GM12891 (cell line): Measurements from ENCODE around the gene OR2AT4.

Experiments used
- PAX5 ChIP-seq: IDR thresholded peaks from 2 replicates; pipeline ENCODE4 v1.6.1; 2011; ENCODE audit warnings: low read length, moderate library complexity, mild to moderate bottlenecking; ENCODE audit not compliant: insufficient read depth, severe bottlenecking
- POLR2A ChIP-seq: IDR thresholded peaks from 2 replicates; pipeline ENCODE4 v1.6.1; 2011; ENCODE audit warnings: low read depth, low read length, control low read depth
- POLR2AphosphoS5 ChIP-seq: IDR thresholded peaks from 2 replicates; pipeline ENCODE4 v1.6.1; 2011; ENCODE audit warnings: low read depth, low read length, control low read depth
- POU2F2 ChIP-seq: IDR thresholded peaks from 2 replicates; pipeline ENCODE4 v1.6.1; 2011; ENCODE audit warnings: low read depth, mild to moderate bottlenecking, control low read depth, low read length, moderate library complexity
- TAF1 ChIP-seq: IDR thresholded peaks from 2 replicates; pipeline ENCODE4 v1.6.1; 2011; ENCODE audit warnings: low read depth, low read length, control low read depth

- TF ChIP-seq POLR2A (no peak), POLR2AphosphoS5 (no peak), TAF1 (no peak), POU2F2 (no peak), PAX5 (no peak)
Measured at GRCh38 chr11:75107187-75107586, 10.5 kb upstream of the OR2AT4 start.
